DMS79 (cell line): ENCODE data around the gene METTL21C.

Source experiments
- DNase-seq: peaks from one replicate; lab custom pipeline; 2025; lab: John Stamatoyannopoulos, UW

Gene METTL21C

DNA sequence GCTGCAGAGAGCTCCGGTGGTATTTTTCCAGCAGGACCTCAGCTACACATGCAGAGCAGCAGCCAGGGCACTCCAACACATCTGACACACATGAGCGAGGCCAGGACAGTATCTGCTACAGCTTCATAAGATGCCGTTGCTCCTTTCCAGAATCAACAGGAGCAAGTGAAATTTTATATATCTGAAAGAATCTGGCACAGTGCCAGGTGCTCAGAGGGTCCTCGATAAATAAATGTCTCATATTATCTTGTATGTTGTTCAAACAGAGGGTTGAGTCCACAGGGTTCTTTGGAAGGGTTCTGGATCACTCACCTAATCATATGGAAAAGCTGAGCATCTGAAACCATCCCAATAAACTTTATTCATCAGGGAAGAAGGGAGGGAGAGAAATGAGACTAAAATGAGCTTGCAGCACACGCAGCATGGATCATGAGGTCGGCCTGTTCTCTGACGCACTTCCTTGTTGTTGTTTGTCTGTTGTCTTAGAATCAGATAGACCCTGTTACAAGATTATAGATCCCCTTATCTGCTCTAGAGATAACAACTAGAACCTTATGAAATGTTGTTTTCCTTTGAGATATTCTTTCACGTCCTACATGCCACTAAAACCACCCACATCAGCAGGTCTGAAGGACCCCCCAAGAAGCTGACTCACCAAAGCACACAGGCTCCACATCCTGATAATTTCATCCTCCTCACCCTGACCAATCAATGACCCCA lies 3.2 kb upstream of the METTL21C start:
- peak; percentile 37 for DNase-seq

DNA sequence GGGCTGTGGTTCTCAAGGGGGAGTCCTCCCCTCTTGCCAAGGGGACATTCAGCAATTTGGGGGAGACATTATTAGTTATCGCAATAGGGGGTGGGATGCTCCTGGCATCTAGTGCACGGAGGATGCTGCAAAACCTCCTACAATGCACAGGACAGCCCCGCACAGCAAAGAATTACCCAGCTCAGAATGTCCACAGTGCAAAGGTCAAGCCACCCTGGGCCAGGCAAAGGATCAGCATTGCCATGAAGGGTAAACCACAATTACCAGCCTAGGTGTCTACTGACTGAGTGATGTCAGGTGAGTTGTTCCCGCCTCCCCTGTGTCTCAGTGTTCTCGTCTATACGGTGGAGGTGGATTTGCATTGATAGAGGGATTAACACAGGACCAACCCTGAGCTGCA lies 2.4 kb upstream of the METTL21C start:
- no peak for DNase-seq

DNA sequence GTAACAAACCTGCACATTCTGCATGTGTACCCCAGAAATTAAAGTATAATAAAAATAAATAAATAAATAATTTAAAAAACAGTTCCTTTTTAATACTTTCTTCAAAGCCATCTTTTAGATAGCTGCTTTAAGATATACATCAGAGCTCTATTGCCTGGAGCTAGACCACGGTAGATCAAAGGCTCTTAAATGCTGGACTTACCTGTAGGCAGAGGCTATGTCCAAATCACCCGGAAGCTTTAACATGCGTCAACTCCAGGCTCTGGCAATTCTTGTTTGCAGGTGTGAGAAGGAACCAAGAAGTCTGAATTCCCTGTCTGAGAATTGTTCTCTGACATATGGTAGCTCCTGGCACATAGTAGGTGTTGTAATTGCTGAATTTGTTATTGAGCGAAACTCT lies 1.6 kb upstream of the METTL21C start:
- DNase-seq, result no peak

DNA sequence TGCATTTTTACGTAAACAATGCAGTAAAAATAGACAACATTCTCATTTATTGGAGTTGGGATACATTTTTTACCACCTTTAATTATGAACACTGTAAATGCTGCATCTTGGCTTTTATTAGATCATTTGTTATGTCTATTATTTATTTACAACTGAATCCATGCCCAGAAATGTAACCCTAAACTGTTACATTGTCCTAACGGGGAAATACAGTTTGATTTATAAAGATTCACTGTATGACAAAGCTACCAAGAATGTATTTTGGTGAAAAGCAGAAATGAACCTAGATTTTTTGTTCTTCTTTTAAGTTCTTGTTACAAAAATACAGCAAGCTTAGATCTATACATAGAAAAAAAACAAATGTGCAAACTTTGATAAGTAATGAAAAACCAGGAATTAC lies 1.1 kb downstream of the METTL21C start:
- DNase-seq, result no peak

DNA sequence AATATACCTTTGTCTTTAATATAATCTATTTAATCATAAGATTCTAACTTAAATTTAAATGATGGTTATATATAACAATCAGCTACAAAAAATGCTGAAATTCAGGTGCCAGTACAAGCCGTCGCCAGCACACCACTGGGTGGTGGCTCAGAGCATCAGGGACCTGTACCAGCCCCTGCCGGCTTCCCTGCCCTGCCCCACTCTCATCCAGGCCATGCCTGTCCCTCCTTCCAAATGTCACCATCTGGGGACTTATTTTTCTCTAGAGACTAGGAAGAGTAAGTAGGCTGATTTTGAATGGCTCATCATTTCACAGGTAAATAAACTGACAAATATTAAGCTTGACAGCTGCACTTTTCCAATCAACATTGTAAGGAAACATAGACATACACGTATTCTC lies 1.6 kb downstream of the METTL21C start:
- DNase-seq, result no peak

DNA sequence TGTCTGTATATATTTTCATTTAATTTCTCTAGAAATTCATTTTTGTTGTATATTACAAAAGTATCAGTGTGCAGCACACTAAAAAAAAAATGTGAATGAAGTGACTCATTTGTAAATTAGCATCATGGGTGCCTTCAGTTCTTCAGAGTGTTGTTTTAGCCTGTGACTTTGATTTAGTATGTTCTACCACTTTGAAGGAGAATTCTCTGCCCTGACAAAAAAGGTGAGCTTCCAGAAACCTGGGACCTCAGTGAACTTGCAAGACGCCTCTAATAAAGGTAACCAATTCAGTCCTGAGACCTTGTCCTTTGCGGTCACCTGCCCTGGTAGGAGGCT lies 2.4 kb downstream of the METTL21C start:
- DNase-seq, result no peak

DNA sequence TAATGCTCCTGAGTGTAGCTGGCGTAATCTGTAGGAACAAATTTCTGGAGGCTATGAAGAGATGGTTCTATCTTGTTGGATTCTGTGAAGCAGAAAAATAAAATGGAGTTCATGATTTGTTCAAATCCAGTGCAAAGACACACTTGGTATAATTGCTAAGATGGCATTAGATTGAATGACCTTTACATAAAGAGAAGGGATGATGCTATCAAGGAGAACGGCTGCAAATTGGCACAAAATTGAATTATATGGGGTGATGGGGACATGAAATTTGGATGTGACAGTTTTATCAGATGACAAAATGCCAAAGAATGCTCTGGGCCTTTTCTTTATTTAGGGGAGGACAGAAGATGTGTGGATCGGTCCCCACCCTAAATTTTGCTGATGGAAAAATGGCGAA lies 4.0 kb downstream of the METTL21C start:
- DNase-seq, result no peak

DNA sequence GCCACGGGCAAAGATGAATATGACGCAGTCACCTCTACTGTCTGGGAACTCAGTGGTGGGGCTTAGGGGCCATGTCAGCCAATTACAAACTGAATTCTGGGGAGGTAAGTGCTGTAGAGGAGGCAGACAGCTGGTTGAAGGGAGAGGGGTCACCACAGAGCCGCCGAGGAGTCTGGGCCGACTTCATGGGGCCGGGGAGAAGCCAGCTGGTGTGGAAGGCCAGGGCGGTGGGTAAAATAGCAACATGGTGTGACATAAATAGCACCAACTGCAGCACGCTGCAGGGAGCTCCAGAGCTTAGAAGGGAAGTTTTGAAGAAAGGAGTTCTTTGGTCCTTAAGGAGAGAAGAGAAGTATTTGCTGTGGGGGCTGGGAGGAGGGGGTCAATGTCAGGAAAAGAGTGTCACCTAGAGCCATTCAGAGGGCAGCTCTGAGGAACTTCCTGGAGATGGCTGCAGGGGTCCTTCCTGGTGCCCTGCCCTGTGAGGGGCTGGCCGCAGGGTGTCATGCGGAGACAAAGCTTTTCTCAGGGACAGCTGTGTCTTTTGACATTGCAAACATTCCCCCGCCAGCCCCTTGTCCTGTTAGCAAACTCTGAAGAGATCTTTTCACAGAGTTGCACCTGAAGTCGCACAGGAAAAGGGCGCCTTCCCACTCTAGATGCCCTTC lies 6.4 kb downstream of the METTL21C start:
- no peak for DNase-seq

DNA sequence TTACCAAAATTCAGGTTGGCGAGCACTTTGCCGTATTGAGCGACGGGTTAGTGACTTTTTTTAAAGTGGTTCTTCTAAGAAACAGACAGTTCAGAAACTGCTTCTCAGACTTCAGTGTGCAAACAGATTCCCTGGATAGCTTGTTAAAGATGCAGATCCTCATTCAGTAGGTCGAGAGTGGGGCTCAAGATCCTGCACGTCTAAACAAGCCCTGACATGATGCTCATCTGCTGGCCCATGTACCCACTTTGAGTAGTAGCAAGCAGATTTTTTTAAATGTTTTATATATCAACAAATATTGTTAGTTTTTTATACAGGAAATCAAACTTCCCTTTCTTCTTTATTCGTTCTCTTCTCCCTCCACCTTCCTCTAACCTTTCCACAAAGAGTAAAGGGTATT lies 7.3 kb downstream of the METTL21C start:
- no peak for DNase-seq

DNA sequence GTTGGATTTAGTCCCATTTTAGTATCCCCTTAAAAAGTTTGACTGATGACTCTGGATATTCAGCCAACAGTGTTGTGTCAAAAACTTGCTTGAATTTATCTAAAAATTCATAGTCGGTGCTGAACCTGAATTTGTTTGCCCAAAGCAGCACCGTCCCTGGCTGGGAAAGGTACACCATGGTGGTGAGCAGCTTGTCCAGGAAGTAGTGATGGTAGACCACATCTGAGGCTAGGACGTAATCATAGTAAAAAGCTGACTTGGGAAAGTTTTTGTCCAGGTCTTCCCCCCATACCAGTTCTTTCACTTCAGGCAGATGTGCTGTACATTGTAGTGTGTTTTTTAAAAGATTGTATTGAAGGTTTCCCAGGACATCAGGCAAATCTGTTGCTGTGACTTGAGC lies 8.8 kb downstream of the METTL21C start:
- no peak for DNase-seq

DNA sequence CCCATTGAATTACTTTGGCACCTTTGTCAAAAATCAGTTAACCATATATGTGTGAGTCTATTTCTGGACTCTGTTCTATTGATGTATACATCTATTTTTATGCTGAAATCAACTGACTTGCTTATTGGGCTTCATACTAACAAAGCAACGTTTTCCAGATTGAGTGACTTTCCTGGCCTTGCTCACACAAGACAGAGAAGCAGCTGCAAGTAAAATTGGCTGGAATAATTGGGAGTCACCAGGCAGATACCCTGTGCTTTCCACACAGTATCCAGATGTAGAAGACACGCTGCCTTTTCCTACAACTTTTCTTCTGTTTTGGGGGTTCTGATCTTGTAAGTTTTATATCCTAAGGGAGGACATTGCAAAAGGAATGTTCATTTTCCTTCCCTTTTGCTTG lies 11.2 kb downstream of the METTL21C start:
- DNase-seq, result no peak

DNA sequence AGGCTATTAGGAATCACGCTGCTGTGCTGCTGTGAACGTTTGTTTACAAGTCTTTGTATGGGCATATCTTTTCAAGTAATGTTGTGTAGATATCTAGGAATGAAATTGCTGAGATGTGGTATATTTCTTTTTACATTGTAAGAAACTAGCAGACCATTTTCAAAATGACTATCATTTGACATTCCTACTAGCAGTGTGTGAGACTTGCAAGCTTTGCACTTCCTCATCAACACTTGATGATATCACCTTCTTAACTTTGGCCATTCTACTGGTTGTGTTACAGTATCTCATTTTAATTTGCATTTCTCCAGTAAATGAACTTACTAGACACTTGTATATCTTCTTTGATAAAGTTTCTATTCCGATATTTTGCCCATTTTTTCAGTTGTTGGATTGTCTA lies 12.1 kb downstream of the METTL21C start:
- DNase-seq, result no peak

DNA sequence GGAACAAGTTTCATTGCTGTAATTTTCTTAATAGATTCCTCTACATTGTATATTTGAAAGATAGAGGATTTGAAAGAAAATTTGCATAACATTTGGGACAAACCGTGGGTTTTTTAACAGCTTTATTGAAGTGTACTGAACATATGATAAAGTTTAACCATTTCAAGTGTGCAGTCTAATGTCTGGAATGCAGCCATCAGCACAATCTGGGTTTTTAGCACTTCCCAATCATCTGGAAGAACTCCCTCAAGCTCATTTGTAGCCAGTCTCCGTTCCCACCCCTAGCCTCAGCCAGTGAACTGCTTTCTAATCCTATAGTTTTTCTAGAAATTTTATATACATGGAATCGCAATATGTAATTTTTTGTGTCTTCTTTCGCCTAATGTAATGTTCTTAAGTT lies 12.6 kb downstream of the METTL21C start:
- no peak for DNase-seq

DNA sequence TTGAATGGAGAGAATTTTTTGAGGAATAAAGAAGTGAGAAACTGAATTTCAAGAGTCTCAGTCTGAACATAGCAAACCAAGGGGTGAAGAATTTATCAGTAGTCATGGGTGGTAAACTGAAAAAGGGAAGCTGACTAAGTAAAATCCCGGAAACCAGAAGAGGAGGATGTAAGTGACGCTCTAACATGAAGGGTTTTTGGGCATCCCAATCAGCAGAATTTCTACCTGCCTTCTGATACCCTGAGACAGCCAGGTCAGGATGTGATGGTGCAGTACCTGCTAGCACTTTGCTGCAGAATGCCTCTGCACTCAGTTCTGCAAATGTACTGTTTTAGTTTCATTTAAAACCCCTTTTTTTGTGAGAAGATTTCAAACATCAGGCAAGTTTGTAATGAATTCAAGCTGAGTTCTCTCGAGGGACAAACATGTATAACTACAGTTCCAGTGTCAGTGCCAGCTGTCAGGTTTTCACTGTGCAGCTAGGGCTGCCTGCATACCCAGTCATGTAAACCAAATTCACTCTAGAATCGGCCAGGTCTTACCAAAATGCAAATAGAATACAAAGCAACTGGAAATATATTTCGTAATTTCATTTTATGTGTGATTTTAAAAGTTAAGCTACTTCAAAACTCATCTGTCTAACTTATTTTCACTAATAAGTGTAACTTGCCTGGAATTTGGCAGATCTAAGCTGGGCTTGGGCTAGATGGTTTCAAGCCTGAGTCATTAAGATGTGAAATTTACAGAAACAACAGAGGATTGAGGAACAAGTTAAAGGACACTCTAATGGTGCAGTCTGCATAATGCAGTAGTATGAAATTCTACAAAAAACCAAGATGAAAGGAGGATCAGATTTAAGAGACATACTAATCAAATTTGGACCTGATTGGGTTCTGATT lies 13.8 kb downstream of the METTL21C start:
- DNase-seq, result no peak

DNA sequence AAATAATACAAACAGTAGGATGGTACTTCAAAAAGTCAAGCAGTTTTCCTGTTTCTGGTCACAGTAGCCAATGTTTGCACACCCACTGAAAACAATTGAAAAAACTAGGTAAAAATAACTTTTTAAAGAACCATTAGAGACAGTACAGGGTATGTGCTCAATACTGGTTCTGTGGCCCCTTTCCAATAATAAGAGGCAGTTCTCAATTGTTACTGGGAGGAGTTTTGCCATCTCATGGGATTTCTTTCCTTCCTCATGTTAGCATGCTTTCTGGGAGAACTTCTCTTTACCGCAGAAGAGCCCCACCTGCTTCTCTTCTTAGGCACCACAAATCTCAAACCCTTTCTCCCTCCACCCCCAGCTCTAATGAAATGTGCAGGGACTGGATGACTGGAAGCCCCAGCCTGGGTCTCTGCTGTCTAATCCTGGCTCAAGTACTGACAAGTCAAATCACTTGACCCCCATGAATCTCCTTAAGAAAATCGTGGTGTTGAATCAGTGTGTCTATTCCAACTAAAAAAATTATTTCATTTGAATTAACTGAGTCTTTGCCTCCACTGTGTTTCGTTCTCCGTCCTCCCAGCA lies 14.6 kb downstream of the METTL21C start:
- DNase-seq, result no peak

DNA sequence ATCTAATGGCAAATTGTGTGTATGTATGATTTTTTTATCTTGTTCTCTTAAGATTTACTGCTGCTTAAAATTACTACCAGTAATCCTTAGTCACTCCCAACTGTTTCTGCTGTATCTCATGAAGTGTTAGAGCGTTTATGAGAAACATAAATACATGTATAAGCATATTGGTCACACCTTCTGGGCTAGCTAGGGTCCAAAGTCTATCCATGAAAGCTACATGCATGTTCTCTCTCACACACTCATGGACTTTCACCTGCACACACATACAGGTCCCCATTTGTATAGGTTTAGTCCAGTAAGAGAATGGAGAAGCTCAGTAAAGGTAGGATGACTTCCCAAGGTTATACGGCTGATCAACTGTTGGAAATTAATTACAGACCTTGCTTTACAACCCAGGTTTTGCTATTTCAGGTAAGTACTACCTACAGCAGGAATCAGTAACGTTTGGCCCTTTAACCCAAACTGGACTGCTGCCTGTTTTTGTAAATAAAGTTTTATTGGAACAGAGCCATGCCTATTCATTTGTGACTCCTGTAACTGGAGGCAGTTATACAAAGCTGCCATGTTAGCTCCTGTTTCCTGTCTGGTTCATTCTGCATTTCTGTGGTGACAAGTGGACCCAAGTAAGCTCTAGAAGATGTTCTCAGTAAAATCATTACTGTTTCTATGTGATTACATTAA lies 15.3 kb downstream of the METTL21C start:
- DNase-seq, result no peak

DNA sequence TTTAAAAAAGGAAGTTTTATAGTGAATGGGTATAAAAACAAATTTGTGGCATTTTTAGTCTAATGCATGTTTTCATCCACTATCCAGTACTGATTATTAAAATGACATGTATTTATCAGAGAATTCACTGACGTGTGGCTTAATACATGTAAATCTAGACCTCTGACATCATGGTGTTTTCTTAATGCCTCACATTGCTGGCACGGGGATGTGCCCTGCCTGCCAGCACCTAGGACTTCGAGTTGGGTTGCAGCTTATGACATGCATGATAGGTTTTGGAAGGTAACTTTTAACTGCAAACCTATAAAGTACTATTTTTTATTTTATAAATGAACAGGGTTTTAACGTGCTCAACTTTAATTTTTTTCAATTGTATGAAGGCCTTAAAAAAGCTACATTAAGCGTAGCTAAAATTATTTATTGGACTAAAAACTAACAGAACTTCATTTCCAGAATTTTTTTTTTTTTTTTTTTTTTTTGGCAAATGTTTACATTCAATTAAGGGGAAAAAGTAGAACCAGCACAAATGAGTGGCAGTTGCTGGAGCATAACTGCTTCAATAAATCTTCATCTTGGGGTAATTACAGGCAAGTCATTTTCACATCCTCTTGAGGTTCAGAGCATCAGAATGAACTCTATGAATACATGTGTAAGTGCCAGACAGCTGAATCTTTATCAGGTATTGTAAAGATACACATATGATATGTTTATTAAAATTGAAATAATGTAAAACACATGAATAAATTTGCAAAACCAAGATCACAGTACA lies 16.3 kb downstream of the METTL21C start:
- peak; percentile 62 for DNase-seq

DNA sequence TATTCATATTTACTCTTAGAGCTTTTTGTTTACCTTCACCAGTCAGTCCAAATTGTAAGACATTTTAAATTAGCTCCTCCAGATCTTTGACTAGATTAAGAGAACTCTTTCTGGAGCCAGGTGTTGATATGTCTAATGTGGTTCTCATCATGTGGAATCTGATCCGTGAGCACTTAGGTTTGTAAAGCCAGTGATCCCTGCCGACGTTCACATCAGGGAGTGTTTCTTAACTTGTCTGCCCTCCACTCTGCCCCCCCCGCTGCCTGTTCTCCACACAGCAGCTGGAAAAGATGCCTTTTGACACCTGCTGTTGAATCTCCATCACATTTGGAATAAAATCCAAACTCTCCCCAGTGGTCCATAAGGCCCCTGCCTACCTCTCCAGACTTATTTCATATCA lies 17.7 kb downstream of the METTL21C start:
- DNase-seq, result peak; percentile 37

DNA sequence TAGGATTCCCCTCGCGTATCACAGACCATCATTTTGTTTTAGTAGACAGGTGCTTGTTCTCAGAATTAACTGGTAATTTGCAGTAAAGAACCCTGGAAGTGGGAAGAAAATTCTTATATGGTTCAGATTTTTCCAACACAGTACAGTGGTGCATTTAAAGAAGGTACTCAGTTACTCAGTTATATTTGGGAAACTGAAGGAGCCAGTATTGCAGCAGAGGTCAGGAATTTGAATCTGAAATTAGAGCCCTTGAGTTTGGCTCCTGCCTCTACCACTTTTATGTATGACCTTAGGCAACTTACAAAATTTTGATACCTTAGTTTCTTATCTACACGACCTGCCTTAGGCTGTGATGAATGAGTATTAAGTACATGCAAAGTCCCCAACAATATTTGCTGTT lies 19.7 kb downstream of the METTL21C start:
- no peak for DNase-seq

DNA sequence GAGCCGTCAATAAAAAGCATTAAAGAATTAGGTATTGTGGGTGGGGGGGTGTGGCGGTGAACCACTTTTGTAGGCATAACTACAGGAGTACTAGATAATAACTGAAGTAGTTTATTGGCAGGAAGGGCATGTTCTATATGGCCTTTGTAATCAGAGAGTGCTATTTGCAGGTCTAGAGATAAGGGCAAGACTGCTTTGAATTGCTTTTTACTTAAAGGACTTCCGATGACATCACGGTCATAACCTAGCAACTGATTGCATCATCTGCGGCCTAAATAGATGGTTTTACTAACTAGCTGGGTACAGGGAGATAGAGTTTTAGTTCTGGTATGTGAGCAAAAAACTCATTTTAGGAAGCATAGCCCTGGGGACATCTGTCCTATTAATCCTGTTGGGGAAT lies 24.7 kb downstream of the METTL21C start:
- no peak for DNase-seq

DNA sequence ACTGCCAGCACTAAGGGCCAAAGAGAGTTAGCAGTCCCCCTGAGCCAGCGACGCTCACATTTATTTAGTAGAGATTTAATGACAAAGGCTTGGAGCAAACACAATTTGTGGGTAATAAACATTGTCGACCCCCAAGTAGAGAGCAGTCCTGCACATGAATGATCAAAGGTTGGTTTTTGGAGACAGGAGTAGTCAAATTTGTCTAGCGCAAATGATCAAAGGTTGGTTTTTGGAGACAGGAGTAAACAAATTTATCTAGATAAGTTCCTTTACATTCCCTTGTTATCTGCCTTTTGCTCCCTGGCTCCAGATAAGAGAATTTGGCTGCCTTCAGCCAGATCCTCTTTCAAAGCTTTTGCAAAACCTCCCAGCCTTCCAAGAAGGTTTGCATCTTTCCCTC lies 26.9 kb downstream of the METTL21C start:
- DNase-seq, result no peak
